ENCODE results near the gene SDK1. TPM values are rescaled to one million over a fixed set of nuclear protein-coding genes. Genes with fewer than 3 reads are reported as not detected.

SDK1 gene
- total and polyA plus RNA-seq, 2 experiments from 2014 or later: 2.1 to 10.0 TPM

- TF ChIP-seq CREB1 (CRISPR knock-in tag; IDR thresholded peaks at IDR 0.05; ENCODE audit: low read depth): no peak
- no peak for TF ChIP-seq CTCF (conservative IDR thresholded peaks at IDR 0.05; ENCODE audit: low read depth in 2 of 2)
- TF ChIP-seq JUNB (IDR thresholded peaks at IDR 0.05; ENCODE audit: unreplicated experiment): no peak
- TF ChIP-seq ETS1 (IDR thresholded peaks at IDR 0.05): no peak
- TF ChIP-seq REST (IDR thresholded peaks at IDR 0.05; ENCODE audit: unreplicated experiment): no peak
- no peak for TF ChIP-seq ZNF331 (CRISPR knock-in tag; IDR thresholded peaks at IDR 0.05; ENCODE audit: low read depth)
- no peak for TF ChIP-seq EZH2phosphoT487 (IDR thresholded peaks at IDR 0.05; ENCODE audit: unreplicated experiment)
- no peak for TF ChIP-seq POLR2AphosphoS5 (IDR thresholded peaks at IDR 0.05; ENCODE audit: low read depth)
- no peak for TF ChIP-seq STAT1 (IDR thresholded peaks at IDR 0.05; ENCODE audit: unreplicated experiment)
- TF ChIP-seq NANOG (IDR thresholded peaks at IDR 0.05; ENCODE audit: borderline replicate concordance): no peak
- TF ChIP-seq ZNF114 (CRISPR knock-in tag; IDR thresholded peaks at IDR 0.05): no peak
- no peak for DNase-seq (ENCODE audit: low spot score)
- H3K4me1 Mint-ChIP-seq: peaks cover 29% of the 10 kb centered on the region
- H3K27ac Mint-ChIP-seq: no peak overlapping the region
- ATAC-seq: no peak
- Histone ChIP-seq H4K20me1 (replicated peaks; ENCODE audit: insufficient read depth) (no peaks in the 10 kb centered on the region), H3K36me3 (ENCODE audit: insufficient read depth) (no peaks in the 10 kb centered on the region), H3K27ac (ENCODE audit: low read depth) (no peak overlapping the region), H3K79me2 (replicated peaks; ENCODE audit: insufficient read depth) (no peaks in the 10 kb centered on the region), H3K9me2 (ENCODE audit: insufficient read depth) (peaks cover 5% of the 10 kb centered on the region; the same call in 1 of the 2 replicates), H3K4me1 (ENCODE audit: insufficient read depth) (peaks cover 11% of the 10 kb centered on the region), H3K4me3 (no peak overlapping the region), H3F3A (replicated peaks; ENCODE audit: low read depth) (peaks cover 8% of the 10 kb centered on the region; the same call in 1 of the 2 replicates), H2AFZ (no peak overlapping the region), H3K4me2 (no peak overlapping the region), H3K27me3 (ENCODE audit: insufficient read depth) (no peaks in the 10 kb centered on the region)
- H3K9me3 Mint-ChIP-seq: peaks cover 14% of the 10 kb centered on the region
- no peak overlapping the region for H3K4me3 Mint-ChIP-seq
- peaks cover 26% of the 10 kb centered on the region for H3K36me3 Mint-ChIP-seq (ENCODE audit: low read depth)
- peaks cover 12% of the 10 kb centered on the region for H3K27me3 Mint-ChIP-seq (ENCODE audit: insufficient read depth, low read depth, poor library complexity)
Observed at GRCh38 chr7:4244635-4245034, 943.6 kb downstream of the SDK1 start.

All from GM23338 (cell line).